ENCODE results near the gene COL8A2.

Gene COL8A2

GRCh38 chr1:36115931-36116330 is 9.1 kb downstream of the COL8A2 start:
- in situ Hi-C loops (cut with MboI; ENCODE audit: low sequenced_read_pairs), result loop anchor here (25.0 kb wide), 1 partner anchor 296 kb away; no protein-coding TSS in a partner anchor

- in situ Hi-C loops (cut with MboI; ENCODE audit: low sequenced_read_pairs), result loop anchor here (25.0 kb wide), 1 partner anchor 297 kb away; no protein-coding TSS in a partner anchor
These were observed 9.8 kb downstream of the COL8A2 start for GRCh38 chr1:36115200-36115669.

GRCh38 chr1:36114371-36114770 is 10.7 kb downstream of the COL8A2 start:
- in situ Hi-C loops (cut with MboI; ENCODE audit: low sequenced_read_pairs), result loop anchor here (25.0 kb wide), 1 partner anchor 298 kb away; no protein-coding TSS in a partner anchor

DNA sequence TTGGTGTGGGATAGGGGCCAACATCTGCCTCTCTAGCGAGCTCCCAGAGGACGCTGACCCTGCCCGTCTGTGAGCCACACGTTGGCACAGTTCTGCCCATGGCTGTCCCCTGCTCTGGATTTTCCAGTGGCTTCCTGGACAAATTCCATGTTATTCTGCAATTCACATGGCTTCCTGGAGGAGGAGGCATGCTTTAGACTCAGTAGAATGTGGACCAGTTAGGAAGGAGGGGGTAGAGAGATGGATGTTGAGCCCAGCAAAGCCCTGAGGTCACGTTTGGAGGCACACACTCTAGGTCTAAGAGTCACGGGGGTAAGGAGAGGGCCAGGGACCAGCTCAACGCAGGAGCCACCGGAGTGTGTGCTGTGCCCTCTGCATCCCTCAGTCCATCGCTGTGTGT is 12.2 kb downstream of the COL8A2 start:
- in situ Hi-C loops (cut with MboI; ENCODE audit: low sequenced_read_pairs), result loop anchor here (25.0 kb wide), 1 partner anchor 299 kb away; no protein-coding TSS in a partner anchor

- in situ Hi-C loops (cut with MboI; ENCODE audit: low sequenced_read_pairs), result loop anchor here (25.0 kb wide), 1 partner anchor 301 kb away; no protein-coding TSS in a partner anchor
These were observed 13.9 kb downstream of the COL8A2 start for GRCh38 chr1:36111151-36111550.

DNA sequence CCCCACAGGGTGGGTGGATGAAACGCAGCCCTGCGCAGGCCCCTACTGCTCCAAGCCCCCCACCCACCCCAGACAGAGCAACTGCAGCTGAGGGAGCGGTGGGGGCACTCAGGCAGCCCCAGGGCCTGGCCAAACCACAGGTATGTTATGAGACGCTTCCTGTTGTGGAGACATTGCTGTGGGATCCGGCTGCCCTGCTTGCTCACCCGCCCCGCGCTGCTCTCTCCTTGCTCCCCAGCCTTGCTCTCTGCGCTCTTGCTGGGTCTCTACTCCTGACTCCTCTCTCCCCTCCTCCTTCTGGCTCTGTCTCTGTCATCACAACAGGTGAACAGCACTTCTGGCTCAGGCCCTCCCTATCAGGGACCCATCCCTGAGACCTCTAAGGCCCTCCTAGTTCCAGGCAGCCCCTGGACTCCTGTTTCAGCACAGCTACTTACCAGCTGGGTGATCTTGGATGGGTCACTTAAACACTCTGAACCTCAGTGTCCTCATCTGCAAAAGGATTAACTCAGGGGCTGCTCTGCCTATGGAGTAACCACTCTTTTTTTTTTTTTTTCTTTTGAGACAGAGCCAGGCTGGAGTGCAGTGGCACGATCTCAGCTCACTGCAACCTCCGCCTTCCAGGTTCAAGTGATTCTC is 15.9 kb downstream of the COL8A2 start:
- in situ Hi-C loops (cut with MboI; ENCODE audit: low sequenced_read_pairs), result loop anchor here (25.0 kb wide), 1 partner anchor 303 kb away; no protein-coding TSS in a partner anchor

- in situ Hi-C loops (cut with MboI; ENCODE audit: low sequenced_read_pairs), result loop anchor here (25.0 kb wide), 1 partner anchor 304 kb away; no protein-coding TSS in a partner anchor
These were observed 16.7 kb downstream of the COL8A2 start for GRCh38 chr1:36108314-36108713.

- in situ Hi-C loops (cut with MboI; ENCODE audit: low sequenced_read_pairs), result loop anchor here (25.0 kb wide), 1 partner anchor 305 kb away; no protein-coding TSS in a partner anchor
These were observed 17.6 kb downstream of the COL8A2 start for GRCh38 chr1:36107394-36107793.

DNA sequence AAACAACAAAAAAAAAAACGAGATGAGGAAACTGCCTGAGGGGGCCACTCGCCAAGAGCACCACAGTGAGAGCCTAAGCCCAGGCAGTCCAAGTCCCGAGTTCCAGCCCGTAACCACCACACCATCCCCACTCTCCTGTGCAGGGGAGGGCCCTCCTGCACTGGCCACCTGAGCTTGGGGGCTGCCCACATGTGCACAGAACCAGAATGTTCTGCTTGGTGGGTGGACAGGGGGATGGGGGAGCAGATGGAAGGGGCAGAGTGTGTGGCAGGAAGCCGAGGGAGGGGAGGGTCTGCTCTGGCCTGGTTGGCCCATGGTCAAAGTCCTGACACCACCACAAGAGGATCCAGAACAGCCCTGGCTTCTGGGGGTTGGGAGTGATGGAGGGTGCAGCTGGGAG is 18.8 kb downstream of the COL8A2 start:
- in situ Hi-C loops (cut with MboI; ENCODE audit: low sequenced_read_pairs), result loop anchor here (25.0 kb wide), 1 partner anchor 306 kb away; no protein-coding TSS in a partner anchor

DNA sequence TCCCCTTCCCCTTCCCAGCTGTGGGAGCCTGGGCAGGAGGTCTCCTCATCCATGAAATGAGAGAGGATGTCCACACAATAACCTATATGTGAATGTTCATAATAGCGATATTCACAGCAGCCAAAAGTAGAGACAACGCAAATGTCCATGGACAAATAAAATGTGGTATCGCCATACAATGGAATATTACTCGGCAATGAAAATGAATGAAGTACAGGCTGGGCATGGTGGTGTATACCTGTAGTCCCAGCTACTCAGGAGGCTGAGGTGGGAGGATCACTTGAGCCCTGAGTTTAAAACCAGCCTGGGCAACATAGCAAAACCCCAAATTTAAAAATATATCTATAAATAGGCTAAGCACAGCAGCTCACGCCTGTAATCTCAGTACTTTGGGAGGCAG is 23.5 kb downstream of the COL8A2 start:
- in situ Hi-C loops (cut with MboI; ENCODE audit: low sequenced_read_pairs), result loop anchor here (25.0 kb wide), 1 partner anchor 311 kb away; no protein-coding TSS in a partner anchor

GRCh38 chr1:36100376-36100775 is 24.6 kb downstream of the COL8A2 start:
- in situ Hi-C loops (cut with MboI; ENCODE audit: low sequenced_read_pairs), result loop anchor here (25.0 kb wide), 1 partner anchor 312 kb away; no protein-coding TSS in a partner anchor

DNA sequence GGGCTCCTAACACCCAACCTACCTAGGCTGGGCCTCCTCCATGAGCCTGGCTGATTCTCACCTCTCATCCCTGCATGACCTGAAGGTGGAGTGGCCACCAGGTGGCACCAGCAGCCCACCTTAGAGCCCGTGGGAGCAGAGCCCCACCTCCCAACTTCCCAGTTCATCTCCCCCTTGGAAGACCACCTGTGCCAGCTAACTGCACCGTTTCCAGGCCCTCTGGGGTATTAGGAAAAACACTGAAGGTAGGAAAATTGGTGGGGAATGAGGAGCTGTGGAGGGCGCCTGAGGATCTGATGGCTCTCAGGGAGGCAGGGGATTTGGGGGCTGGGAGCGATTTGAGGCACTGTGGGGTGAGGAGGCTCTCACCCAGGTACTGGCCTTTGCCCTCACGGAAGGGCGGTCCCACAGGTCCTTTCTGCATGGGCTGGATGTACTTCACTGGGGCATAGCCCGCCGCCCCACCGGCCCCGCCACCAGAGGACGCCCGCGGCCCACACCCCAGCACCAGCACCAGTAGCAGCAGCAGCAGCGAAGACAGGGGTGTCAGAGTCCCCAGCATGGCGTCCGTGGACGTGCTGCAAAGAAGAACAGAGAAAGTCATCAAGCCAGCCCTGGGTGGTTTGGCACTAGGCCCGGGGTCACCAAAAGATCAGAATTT is 25.2 kb downstream of the COL8A2 start:
- in situ Hi-C loops (cut with MboI; ENCODE audit: low sequenced_read_pairs), result loop anchor here (25.0 kb wide), 1 partner anchor 312 kb away; no protein-coding TSS in a partner anchor

GRCh38 chr1:36098650-36099365 is 26.2 kb downstream of the COL8A2 start:
- in situ Hi-C loops (cut with MboI; ENCODE audit: low sequenced_read_pairs), result no loop called here

GRCh38 chr1:36097693-36098585 is 27.1 kb downstream of the COL8A2 start:
- in situ Hi-C loops (cut with MboI; ENCODE audit: low sequenced_read_pairs), result no loop called here

GRCh38 chr1:36096500-36097432 is 28.3 kb downstream of the COL8A2 start:
- in situ Hi-C loops (cut with MboI; ENCODE audit: low sequenced_read_pairs), result no loop called here

DNA sequence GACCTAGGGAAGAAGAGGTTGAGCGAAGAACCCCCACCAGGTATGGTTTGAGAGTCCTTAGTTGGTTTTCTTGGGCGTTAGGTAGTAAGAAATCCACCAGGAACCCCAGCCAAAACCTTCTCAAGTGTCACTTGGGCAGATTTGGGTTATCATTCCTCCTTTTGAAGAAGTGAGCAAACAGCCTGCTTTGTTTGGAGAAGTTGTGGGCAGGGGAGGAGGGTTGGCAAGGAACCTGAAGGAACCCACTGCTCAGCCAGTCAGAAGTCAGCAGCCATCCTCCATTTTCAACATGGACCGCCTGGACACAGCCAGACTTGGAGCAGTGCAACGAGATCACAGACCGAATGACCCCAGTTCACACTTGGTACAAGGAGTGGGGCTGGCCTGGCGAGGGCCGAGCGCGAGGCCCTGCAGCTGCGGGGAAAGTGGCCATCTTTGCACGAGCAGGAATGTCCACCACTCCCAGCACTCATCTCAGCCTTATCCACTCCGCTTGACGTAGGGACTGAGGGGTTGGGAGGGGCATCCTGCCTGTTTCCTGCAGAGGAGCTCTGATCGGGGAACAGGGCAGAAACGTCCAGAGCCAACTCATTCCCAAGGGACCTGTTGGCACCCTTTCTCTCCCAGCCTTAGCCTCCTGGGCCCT is 29.1 kb downstream of the COL8A2 start:
- in situ Hi-C loops (cut with MboI; ENCODE audit: low sequenced_read_pairs), result no loop called here

- in situ Hi-C loops (cut with MboI; ENCODE audit: low sequenced_read_pairs), result no loop called here
These were observed 30.4 kb downstream of the COL8A2 start for GRCh38 chr1:36094621-36095061.

DNA sequence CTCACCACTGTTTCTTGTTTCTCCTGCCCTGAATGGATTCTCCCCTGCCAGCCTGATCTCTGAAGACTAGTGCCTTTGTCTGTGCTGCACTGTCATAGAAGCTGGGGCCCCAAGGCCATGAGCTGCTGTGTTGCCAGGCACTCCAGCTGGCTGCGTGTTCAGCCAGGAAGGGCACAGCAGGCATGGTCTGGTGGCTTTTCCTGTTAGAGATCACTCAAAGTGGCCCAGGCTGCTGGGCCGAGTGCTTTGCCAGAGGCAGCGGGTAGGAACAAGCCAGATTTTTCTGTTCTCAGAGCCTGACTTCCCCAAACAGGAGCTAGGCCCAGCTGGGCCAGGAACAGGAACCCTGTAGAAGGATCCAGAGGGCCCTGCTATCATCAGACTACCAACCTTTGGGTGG is 31.1 kb downstream of the COL8A2 start:
- in situ Hi-C loops (cut with MboI; ENCODE audit: low sequenced_read_pairs), result no loop called here

Data from HL-60/S4 treated with retinoic acid at 250 ng/mL for 4 days and 3 days (cell line).